ENCODE data around the gene EP400.
A peak's percentile ranks its signal among the peaks of the same experiment; 100 is the strongest.

EP400 gene

GRCh38 chr12:131930510-131930909 is 19.2 kb upstream of the EP400 start:
- no peaks in the 10 kb centered on the region for H3K9me3 ChIP-seq (ENCODE audit: control insufficient read depth, insufficient read depth, low read length)
- peaks cover 7% of the 10 kb centered on the region; the same call in 1 of the 2 replicates for H4K20me1 ChIP-seq (ENCODE audit: control insufficient read depth, insufficient read depth, low read depth, low read length)
- H3K4me1 ChIP-seq (ENCODE audit: control insufficient read depth, low read length) = peaks cover 19% of the 10 kb centered on the region
- H3K4me2 ChIP-seq (ENCODE audit: low read length) = peak overlapping the region; percentile 87
- TF ChIP-seq EZH2phosphoT487 (IDR thresholded peaks at IDR 0.05; ENCODE audit: borderline replicate concordance, low read length) (no peak), CTCF (IDR thresholded peaks at IDR 0.05; ENCODE audit: low read depth, low read length, poor library complexity, severe bottlenecking) (no peak)
- peaks cover 51% of the 10 kb centered on the region for H3K36me3 ChIP-seq (ENCODE audit: control insufficient read depth, low read length)
- peaks cover 37% of the 10 kb centered on the region for H3K79me2 ChIP-seq (ENCODE audit: control insufficient read depth, low read length)
- peak overlapping the region; percentile 80 for H3K4me3 ChIP-seq (ENCODE audit: low read length)
- H3K9me2 ChIP-seq (replicated peaks; ENCODE audit: control insufficient read depth, low read length) = no peaks in the 10 kb centered on the region
- H3K27ac ChIP-seq (ENCODE audit: low read depth, low read length) = peak overlapping the region; percentile 14
- no peaks in the 10 kb centered on the region for H3F3A ChIP-seq (ENCODE audit: control insufficient read depth, insufficient read depth)
- H3K27me3 ChIP-seq (ENCODE audit: control insufficient read depth, low read length) = peaks cover 11% of the 10 kb centered on the region

- no peaks in the 10 kb centered on the region for H3K27me3 ChIP-seq (ENCODE audit: control insufficient read depth, low read length)
- no peaks in the 10 kb centered on the region for H3K9me2 ChIP-seq (replicated peaks; ENCODE audit: control insufficient read depth, low read length)
- H3K27ac ChIP-seq (ENCODE audit: low read depth, low read length) = no peak overlapping the region
- H3F3A ChIP-seq (ENCODE audit: control insufficient read depth, insufficient read depth) = no peaks in the 10 kb centered on the region
- H3K79me2 ChIP-seq (ENCODE audit: control insufficient read depth, low read length) = peaks cover 37% of the 10 kb centered on the region
- TF ChIP-seq EZH2phosphoT487 (IDR thresholded peaks at IDR 0.05; ENCODE audit: borderline replicate concordance, low read length) = no peak
- no peak for TF ChIP-seq CTCF (IDR thresholded peaks at IDR 0.05; ENCODE audit: low read depth, low read length, poor library complexity, severe bottlenecking)
- H3K4me3 ChIP-seq (ENCODE audit: low read length) = no peak overlapping the region
- no peak overlapping the region for H3K4me2 ChIP-seq (ENCODE audit: low read length)
- H3K4me1 ChIP-seq (ENCODE audit: control insufficient read depth, low read length) = peaks cover 15% of the 10 kb centered on the region
- H3K36me3 ChIP-seq (ENCODE audit: control insufficient read depth, low read length) = peaks cover 65% of the 10 kb centered on the region
- H4K20me1 ChIP-seq (ENCODE audit: control insufficient read depth, insufficient read depth, low read depth, low read length) = peaks cover 7% of the 10 kb centered on the region; the same call in 1 of the 2 replicates
- H3K9me3 ChIP-seq (ENCODE audit: control insufficient read depth, insufficient read depth, low read length) = no peaks in the 10 kb centered on the region
Measured at GRCh38 chr12:131933387-131933786, 16.4 kb upstream of the EP400 start.

- H3K4me1 ChIP-seq (ENCODE audit: control insufficient read depth, low read length) = peaks cover 11% of the 10 kb centered on the region
- no peak overlapping the region for H3K4me2 ChIP-seq (ENCODE audit: low read length)
- H3K4me3 ChIP-seq (ENCODE audit: low read length) = no peak overlapping the region
- no peaks in the 10 kb centered on the region for H3K27me3 ChIP-seq (ENCODE audit: control insufficient read depth, low read length)
- TF ChIP-seq EZH2phosphoT487 (IDR thresholded peaks at IDR 0.05; ENCODE audit: borderline replicate concordance, low read length) = no peak
- no peak for TF ChIP-seq CTCF (IDR thresholded peaks at IDR 0.05; ENCODE audit: low read depth, low read length, poor library complexity, severe bottlenecking)
- no peaks in the 10 kb centered on the region for H3K9me2 ChIP-seq (replicated peaks; ENCODE audit: control insufficient read depth, low read length)
- no peak overlapping the region for H3K27ac ChIP-seq (ENCODE audit: low read depth, low read length)
- H3K79me2 ChIP-seq (ENCODE audit: control insufficient read depth, low read length) = peaks cover 32% of the 10 kb centered on the region
- H3K36me3 ChIP-seq (ENCODE audit: control insufficient read depth, low read length) = peaks cover 71% of the 10 kb centered on the region
- no peaks in the 10 kb centered on the region for H3K9me3 ChIP-seq (ENCODE audit: control insufficient read depth, insufficient read depth, low read length)
- peaks cover 7% of the 10 kb centered on the region; the same call in 1 of the 2 replicates for H4K20me1 ChIP-seq (ENCODE audit: control insufficient read depth, insufficient read depth, low read depth, low read length)
- H3F3A ChIP-seq (ENCODE audit: control insufficient read depth, insufficient read depth) = no peaks in the 10 kb centered on the region
Measured at GRCh38 chr12:131934535-131934934, 15.2 kb upstream of the EP400 start.
